BLaER1 (cell line): Measurements from ENCODE around the gene ZCCHC17.

Experiments
- H3K27ac ChIP-seq: shearing (Covaris generic); formaldehyde crosslinking; 2 replicates; pipeline ENCODE4 v1.8.1; 2022
- H3K27me3 ChIP-seq: shearing (Covaris generic); formaldehyde crosslinking; 2 replicates; pipeline ENCODE4 v1.8.1; 2022
- H3K36me3 ChIP-seq: shearing (Covaris generic); formaldehyde crosslinking; 2 replicates; pipeline ENCODE4 v1.8.1; 2022
- H3K4me1 ChIP-seq: shearing (Covaris generic); formaldehyde crosslinking; 2 replicates; pipeline ENCODE4 v1.8.1; 2022
- H3K4me2 ChIP-seq: shearing (Covaris generic); formaldehyde crosslinking; 2 replicates; pipeline ENCODE4 v1.8.1; 2022
- H3K4me3 ChIP-seq: shearing (Covaris generic); formaldehyde crosslinking; 2 replicates; pipeline ENCODE4 v1.8.1; 2022
- H3K9ac ChIP-seq: shearing (Covaris generic); formaldehyde crosslinking; 2 replicates; pipeline ENCODE4 v1.8.1; 2022
- H3K9me3 ChIP-seq: shearing (Covaris generic); formaldehyde crosslinking; 2 replicates; pipeline ENCODE4 v1.8.1; 2022
- H4K20me1 ChIP-seq: shearing (Covaris generic); formaldehyde crosslinking; 2 replicates; pipeline ENCODE4 v1.8.1; 2022
- Cebpa-rat ChIP-seq: shearing (Covaris generic); IDR thresholded peaks from 2 replicates; pipeline ENCODE4 v1.8.1; 2022

ZCCHC17 gene

GRCh38 chr1:31302709-31303441 is 6.0 kb downstream of the ZCCHC17 start:
- Histone ChIP-seq H3K4me2 (no peak overlapping the region), H4K20me1 (peaks cover 60% of the 10 kb centered on the region), H3K9ac (no peak overlapping the region), H3K4me3 (no peak overlapping the region), H3K36me3 (peaks cover 49% of the 10 kb centered on the region), H3K27ac (no peak overlapping the region), H3K27me3 (no peaks in the 10 kb centered on the region), H3K4me1 (peaks cover 13% of the 10 kb centered on the region), H3K9me3 (no peaks in the 10 kb centered on the region)
- no peak for TF ChIP-seq Cebpa-rat

GRCh38 chr1:31306278-31306677 is 9.4 kb downstream of the ZCCHC17 start:
- H3K27me3 ChIP-seq: no peaks in the 10 kb centered on the region
- peaks cover 44% of the 10 kb centered on the region for H4K20me1 ChIP-seq
- no peak overlapping the region for H3K4me3 ChIP-seq
- no peaks in the 10 kb centered on the region for H3K4me1 ChIP-seq
- H3K9me3 ChIP-seq: no peaks in the 10 kb centered on the region
- no peak overlapping the region for H3K9ac ChIP-seq
- TF ChIP-seq Cebpa-rat: no peak
- peaks cover 60% of the 10 kb centered on the region for H3K36me3 ChIP-seq
- H3K4me2 ChIP-seq: no peak overlapping the region
- no peak overlapping the region for H3K27ac ChIP-seq

GRCh38 chr1:31308036-31308435 is 11.2 kb downstream of the ZCCHC17 start:
- H3K4me2 ChIP-seq: no peak overlapping the region
- H3K36me3 ChIP-seq: peaks cover 61% of the 10 kb centered on the region
- H3K9me3 ChIP-seq: no peaks in the 10 kb centered on the region
- no peaks in the 10 kb centered on the region for H3K4me1 ChIP-seq
- no peak overlapping the region for H3K9ac ChIP-seq
- peaks cover 29% of the 10 kb centered on the region; the same call in 1 of the 2 replicates for H4K20me1 ChIP-seq
- H3K27ac ChIP-seq: no peak overlapping the region
- H3K4me3 ChIP-seq: no peak overlapping the region
- no peaks in the 10 kb centered on the region for H3K27me3 ChIP-seq
- no peak for TF ChIP-seq Cebpa-rat

GRCh38 chr1:31310198-31310597 is 13.4 kb downstream of the ZCCHC17 start:
- H3K9me3 ChIP-seq: no peaks in the 10 kb centered on the region
- no peak overlapping the region for H3K4me2 ChIP-seq
- peaks cover 71% of the 10 kb centered on the region for H3K36me3 ChIP-seq
- H3K27ac ChIP-seq: no peak overlapping the region
- no peaks in the 10 kb centered on the region for H3K4me1 ChIP-seq
- H3K4me3 ChIP-seq: no peak overlapping the region
- peaks cover 11% of the 10 kb centered on the region; the same call in 1 of the 2 replicates for H4K20me1 ChIP-seq
- TF ChIP-seq Cebpa-rat: no peak
- no peaks in the 10 kb centered on the region for H3K27me3 ChIP-seq
- H3K9ac ChIP-seq: no peak overlapping the region

- Histone ChIP-seq H3K36me3 (peaks cover 94% of the 10 kb centered on the region), H3K9ac (no peak overlapping the region), H3K4me1 (no peaks in the 10 kb centered on the region), H3K27ac (no peak overlapping the region), H3K9me3 (no peaks in the 10 kb centered on the region), H3K4me2 (no peak overlapping the region), H3K27me3 (no peaks in the 10 kb centered on the region), H3K4me3 (no peak overlapping the region), H4K20me1 (no peaks in the 10 kb centered on the region)
- TF ChIP-seq Cebpa-rat: no peak
These were observed 19.1 kb downstream of the ZCCHC17 start for GRCh38 chr1:31315902-31316301.

- Histone ChIP-seq H3K9me3 (no peaks in the 10 kb centered on the region), H3K9ac (no peak overlapping the region), H3K36me3 (peaks cover 88% of the 10 kb centered on the region), H3K27ac (no peak overlapping the region), H3K27me3 (no peaks in the 10 kb centered on the region), H4K20me1 (no peaks in the 10 kb centered on the region), H3K4me3 (no peak overlapping the region), H3K4me2 (no peak overlapping the region), H3K4me1 (no peaks in the 10 kb centered on the region)
- TF ChIP-seq Cebpa-rat: no peak
These were observed 21.3 kb downstream of the ZCCHC17 start for GRCh38 chr1:31318146-31318545.

- Histone ChIP-seq H4K20me1 (peaks cover 7% of the 10 kb centered on the region; the same call in 1 of the 2 replicates), H3K9ac (no peak overlapping the region), H3K4me3 (no peak overlapping the region), H3K27ac (no peak overlapping the region), H3K4me2 (no peak overlapping the region), H3K36me3 (peaks cover 54% of the 10 kb centered on the region), H3K27me3 (no peaks in the 10 kb centered on the region), H3K9me3 (no peaks in the 10 kb centered on the region), H3K4me1 (no peaks in the 10 kb centered on the region)
- TF ChIP-seq Cebpa-rat: no peak
These were observed 27.3 kb downstream of the ZCCHC17 start for GRCh38 chr1:31324093-31324492.

- no peak overlapping the region for H3K4me3 ChIP-seq
- H3K4me1 ChIP-seq: no peaks in the 10 kb centered on the region
- no peaks in the 10 kb centered on the region for H3K27me3 ChIP-seq
- no peak overlapping the region for H3K9ac ChIP-seq
- no peak overlapping the region for H3K4me2 ChIP-seq
- H3K9me3 ChIP-seq: no peaks in the 10 kb centered on the region
- H3K36me3 ChIP-seq: peaks cover 48% of the 10 kb centered on the region
- H3K27ac ChIP-seq: no peak overlapping the region
- TF ChIP-seq Cebpa-rat: no peak
- H4K20me1 ChIP-seq: peaks cover 7% of the 10 kb centered on the region; the same call in 1 of the 2 replicates
These were observed 28.2 kb downstream of the ZCCHC17 start for GRCh38 chr1:31324992-31325391.

- Histone ChIP-seq H3K4me3 (no peak overlapping the region), H3K27me3 (no peaks in the 10 kb centered on the region), H3K4me1 (no peaks in the 10 kb centered on the region), H3K4me2 (no peak overlapping the region), H3K9me3 (no peaks in the 10 kb centered on the region), H4K20me1 (peaks cover 7% of the 10 kb centered on the region; the same call in 1 of the 2 replicates), H3K27ac (no peak overlapping the region), H3K36me3 (peaks cover 33% of the 10 kb centered on the region), H3K9ac (no peak overlapping the region)
- no peak for TF ChIP-seq Cebpa-rat
These were observed 29.6 kb downstream of the ZCCHC17 start for GRCh38 chr1:31326461-31326860.

- Histone ChIP-seq H4K20me1 (peaks cover 7% of the 10 kb centered on the region; the same call in 1 of the 2 replicates), H3K27ac (no peak overlapping the region), H3K9me3 (no peaks in the 10 kb centered on the region), H3K27me3 (no peaks in the 10 kb centered on the region), H3K9ac (no peak overlapping the region), H3K4me1 (no peaks in the 10 kb centered on the region), H3K4me3 (no peak overlapping the region), H3K4me2 (no peak overlapping the region), H3K36me3 (peaks cover 25% of the 10 kb centered on the region)
- TF ChIP-seq Cebpa-rat: no peak
These were observed 30.5 kb downstream of the ZCCHC17 start for GRCh38 chr1:31327381-31327780.
